ENCODE measurements around the gene FAM13A. TPM values are rescaled to one million over a fixed set of nuclear protein-coding genes. Genes with fewer than 3 reads are reported as not detected.

Gene FAM13A
- total and polyA plus RNA-seq, 2 of the 13 experiments (the other 11 are each of a cell fraction or from before 2014, with no cell fraction given): 1.2 to 36.2 TPM

- FAIRE-seq: no peak
These were observed 331.8 kb downstream of the FAM13A start for GRCh38 chr4:88725143-88725542.

DNA sequence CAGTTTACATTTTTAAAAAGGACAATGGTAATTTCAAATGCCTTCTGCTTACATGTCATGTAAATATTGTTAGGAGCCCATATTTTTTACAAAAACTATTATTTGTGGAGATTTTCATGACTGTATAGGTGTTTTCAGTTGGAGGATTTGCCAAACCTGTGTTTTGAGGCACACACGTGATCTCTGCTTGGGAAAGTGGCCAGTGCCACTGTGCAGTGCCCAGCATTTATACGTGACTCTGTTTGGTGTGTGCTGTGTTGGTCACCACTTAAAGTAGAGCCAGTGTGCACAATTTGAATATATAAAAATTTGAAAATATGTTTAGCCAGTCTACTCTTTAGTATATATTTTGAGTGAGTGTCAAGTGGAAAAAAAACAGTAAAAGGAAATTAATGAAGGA is 332.6 kb downstream of the FAM13A start:
- Histone ChIP-seq H3K4me3 (replicated peaks in 1 of 3; ENCODE audit: insufficient read depth in 1 of 3, low read depth in 2 of 3, low read length in 3 of 3) (no peak overlapping the region), H4K20me1 (ENCODE audit: insufficient read depth, low read length) (no peaks in the 10 kb centered on the region), H3K27me3 (ENCODE audit: control insufficient read depth in 1 of 2, insufficient read depth in 2 of 2, low read length in 2 of 2) (no peaks in the 10 kb centered on the region), H3K79me2 (ENCODE audit: insufficient read depth, low read length) (no peaks in the 10 kb centered on the region), H3K9ac (ENCODE audit: insufficient read depth, low read depth, low read length) (no peak overlapping the region), H3K4me1 (ENCODE audit: insufficient read depth, low read length) (no peaks in the 10 kb centered on the region), H3K27ac (ENCODE audit: extremely low read length, insufficient read depth, low read length) (no peak overlapping the region), H3K9me3 (ENCODE audit: low read length) (no peaks in the 10 kb centered on the region), H3K4me2 (ENCODE audit: low read depth, low read length) (no peak overlapping the region), H3K36me3 (replicated peaks in 1 of 2; ENCODE audit: control insufficient read depth in 1 of 2, insufficient read depth in 2 of 2, low read length in 2 of 2) (peaks cover 9 to 24% of the 10 kb centered on the region in 2 experiments), H2AFZ (ENCODE audit: low read length) (no peak overlapping the region)
- BruUV-seq (replicated peaks): no TSS peak
- CTCF ChIA-PET (ENCODE audit: low intra/inter-chr PET ratio, low total read pairs): no interaction called here
- ATAC-seq (no peak), FAIRE-seq (no peak), DNase-seq (ENCODE audit: low spot score) (no peak)
- intact Hi-C loops (cut with micrococcal nuclease; ENCODE audit: unreplicated experiment): no loop called here
- in situ Hi-C loops (cut with HindIII; ENCODE audit: extremely low pct_ligation_motif_present, low pct_unique_long_range_greater_than_20kb): no loop called here
- 91% methylated on average over 2 of the region's 2 CpGs for WGBS (ENCODE audit: low lambda C conversion rate)
- no peak for TF ChIP-seq PAXIP1 (CRISPR knock-in tag; conservative IDR thresholded peaks at IDR 0.05)
- POLR2A ChIA-PET: no interaction called here

More at GRCh38 chr4:88725143-88725542, 331.8 kb downstream of the FAM13A start:
- H3K9ac ChIP-seq (ENCODE audit: insufficient read depth, low read depth, low read length): no peak overlapping the region
- H3K36me3 ChIP-seq (replicated peaks in 1 of 2; ENCODE audit: control insufficient read depth in 1 of 2, insufficient read depth in 2 of 2, low read length in 2 of 2): peaks cover 10 to 28% of the 10 kb centered on the region in 2 experiments
- no peak overlapping the region for H2AFZ ChIP-seq (ENCODE audit: low read length)
- H4K20me1 ChIP-seq (ENCODE audit: insufficient read depth, low read length): no peaks in the 10 kb centered on the region
- in situ Hi-C loops (cut with HindIII; ENCODE audit: extremely low pct_ligation_motif_present, low pct_unique_long_range_greater_than_20kb) (no loop called here), intact Hi-C loops (cut with micrococcal nuclease; ENCODE audit: unreplicated experiment) (no loop called here)
- no peaks in the 10 kb centered on the region for H3K27me3 ChIP-seq (ENCODE audit: control insufficient read depth in 1 of 2, insufficient read depth in 2 of 2, low read length in 2 of 2)
- H3K27ac ChIP-seq (ENCODE audit: extremely low read length, insufficient read depth, low read length): no peak overlapping the region
- CTCF ChIA-PET (ENCODE audit: low intra/inter-chr PET ratio, low total read pairs): no interaction called here
- H3K79me2 ChIP-seq (ENCODE audit: insufficient read depth, low read length): no peaks in the 10 kb centered on the region
- TF ChIP-seq ERF (CRISPR knock-in tag; IDR thresholded peaks at IDR 0.05) (no peak), ISX (CRISPR knock-in tag; conservative IDR thresholded peaks at IDR 0.05) (no peak), CEBPG (CRISPR knock-in tag; IDR thresholded peaks at IDR 0.05) (no peak), HNRNPK (IDR thresholded peaks at IDR 0.05; ENCODE audit: low read depth, low read length, poor library complexity, severe bottlenecking) (no peak), ZNF782 (CRISPR knock-in tag; IDR thresholded peaks at IDR 0.05; ENCODE audit: borderline replicate concordance) (no peak), ZNF569 (CRISPR knock-in tag; IDR thresholded peaks at IDR 0.05; ENCODE audit: borderline replicate concordance) (no peak)
- POLR2A ChIA-PET: no interaction called here
- no peak overlapping the region for H3K4me3 ChIP-seq (replicated peaks in 1 of 3; ENCODE audit: insufficient read depth in 1 of 3, low read depth in 2 of 3, low read length in 3 of 3)
- H3K4me2 ChIP-seq (ENCODE audit: low read depth, low read length): no peak overlapping the region
- H3K9me3 ChIP-seq (ENCODE audit: low read length): no peaks in the 10 kb centered on the region
- ATAC-seq (no peak), DNase-seq (ENCODE audit: low spot score) (no peak)
- no TSS peak for BruUV-seq (replicated peaks)
- no peaks in the 10 kb centered on the region for H3K4me1 ChIP-seq (ENCODE audit: insufficient read depth, low read length)
- 94% methylated on average over 4 of the region's 4 CpGs for WGBS (ENCODE audit: low lambda C conversion rate)
